ENCODE results near the gene MT1A. TPM values are rescaled to one million over a fixed set of nuclear protein-coding genes. Genes with fewer than 3 reads are reported as not detected.

Gene MT1A
- polyA plus RNA-seq (not detected in 2 replicates), polyA minus RNA-seq (not detected in 2 replicates)

DNA sequence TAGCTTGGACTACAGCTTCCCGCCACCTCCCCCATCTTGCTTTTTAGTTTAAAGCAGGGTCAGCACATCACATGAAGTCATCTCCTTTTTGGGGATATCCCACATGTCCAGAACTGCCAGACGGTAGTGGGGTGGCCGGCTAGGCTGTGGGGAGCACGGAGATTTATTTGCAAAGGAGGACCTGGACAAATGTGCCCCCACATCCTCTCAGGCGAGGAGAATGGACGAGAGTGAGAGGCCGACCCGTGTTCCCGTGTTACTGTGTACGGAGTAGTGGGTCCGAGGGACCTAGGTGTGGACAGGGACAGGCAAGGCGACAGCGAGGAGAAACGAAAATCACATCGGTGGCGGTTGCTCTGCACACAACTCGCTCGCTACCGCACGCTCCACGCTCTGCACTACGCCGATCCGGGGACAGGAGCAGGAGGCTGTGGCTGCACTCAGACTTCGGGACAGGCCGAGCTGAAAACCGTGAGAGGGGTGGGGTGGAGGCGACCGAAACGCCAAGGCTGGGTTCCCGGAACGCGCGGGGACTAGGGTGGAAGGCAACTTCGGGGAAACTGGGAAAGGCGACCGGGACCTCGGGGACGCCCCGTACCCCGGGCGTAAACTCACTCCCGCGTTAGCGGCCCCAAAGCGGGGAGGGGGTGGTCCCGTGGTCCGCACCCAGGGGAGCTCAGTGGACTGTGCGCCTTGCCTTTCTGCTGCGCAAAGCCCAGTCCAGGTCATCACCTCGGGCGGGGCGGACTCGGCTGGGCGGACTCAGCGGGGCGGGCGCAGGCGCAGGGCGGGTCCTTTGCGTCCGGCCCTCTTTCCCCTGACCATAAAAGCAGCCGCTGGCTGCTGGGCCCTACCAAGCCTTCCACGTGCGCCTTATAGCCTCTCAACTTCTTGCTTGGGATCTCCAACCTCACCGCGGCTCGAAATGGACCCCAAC lies at the start of gene MT1A:
TSS of gene MT1A (plus strand) at position 853 of the 937 bp plus-strand sequence. CDS start at position 926, 73 bp downstream.
- Histone ChIP-seq H2AFZ (ENCODE audit: low read depth, low read length) (no peak within 1 kb of the TSS), H3K79me2 (replicated peaks; ENCODE audit: insufficient read depth, low read length) (no peaks in the 10 kb centered on the region), H3K4me3 (ENCODE audit: low read length) (peak within 1 kb of the TSS; percentile 58), H4K20me1 (ENCODE audit: insufficient read depth) (no peaks in the 10 kb centered on the region), H3K9ac (ENCODE audit: low read length) (no peak within 1 kb of the TSS), H3K27me3 (ENCODE audit: insufficient read depth, low read depth, low read length) (peaks cover 100% of the 10 kb centered on the region), H3K36me3 (ENCODE audit: insufficient read depth, low read length) (no peaks in the 10 kb centered on the region), H3K9me3 (ENCODE audit: low read length) (no peaks in the 10 kb centered on the region), H3K9me2 (ENCODE audit: insufficient read depth, low read length) (no peaks in the 10 kb centered on the region), H3F3A (ENCODE audit: insufficient read depth, low read length, poor library complexity, severe bottlenecking) (no peaks in the 10 kb centered on the region), H3K4me2 (ENCODE audit: low read length) (no peak within 1 kb of the TSS), H3K27ac (ENCODE audit: low read length) (no peak within 1 kb of the TSS)
- TF ChIP-seq, protein P1, sequence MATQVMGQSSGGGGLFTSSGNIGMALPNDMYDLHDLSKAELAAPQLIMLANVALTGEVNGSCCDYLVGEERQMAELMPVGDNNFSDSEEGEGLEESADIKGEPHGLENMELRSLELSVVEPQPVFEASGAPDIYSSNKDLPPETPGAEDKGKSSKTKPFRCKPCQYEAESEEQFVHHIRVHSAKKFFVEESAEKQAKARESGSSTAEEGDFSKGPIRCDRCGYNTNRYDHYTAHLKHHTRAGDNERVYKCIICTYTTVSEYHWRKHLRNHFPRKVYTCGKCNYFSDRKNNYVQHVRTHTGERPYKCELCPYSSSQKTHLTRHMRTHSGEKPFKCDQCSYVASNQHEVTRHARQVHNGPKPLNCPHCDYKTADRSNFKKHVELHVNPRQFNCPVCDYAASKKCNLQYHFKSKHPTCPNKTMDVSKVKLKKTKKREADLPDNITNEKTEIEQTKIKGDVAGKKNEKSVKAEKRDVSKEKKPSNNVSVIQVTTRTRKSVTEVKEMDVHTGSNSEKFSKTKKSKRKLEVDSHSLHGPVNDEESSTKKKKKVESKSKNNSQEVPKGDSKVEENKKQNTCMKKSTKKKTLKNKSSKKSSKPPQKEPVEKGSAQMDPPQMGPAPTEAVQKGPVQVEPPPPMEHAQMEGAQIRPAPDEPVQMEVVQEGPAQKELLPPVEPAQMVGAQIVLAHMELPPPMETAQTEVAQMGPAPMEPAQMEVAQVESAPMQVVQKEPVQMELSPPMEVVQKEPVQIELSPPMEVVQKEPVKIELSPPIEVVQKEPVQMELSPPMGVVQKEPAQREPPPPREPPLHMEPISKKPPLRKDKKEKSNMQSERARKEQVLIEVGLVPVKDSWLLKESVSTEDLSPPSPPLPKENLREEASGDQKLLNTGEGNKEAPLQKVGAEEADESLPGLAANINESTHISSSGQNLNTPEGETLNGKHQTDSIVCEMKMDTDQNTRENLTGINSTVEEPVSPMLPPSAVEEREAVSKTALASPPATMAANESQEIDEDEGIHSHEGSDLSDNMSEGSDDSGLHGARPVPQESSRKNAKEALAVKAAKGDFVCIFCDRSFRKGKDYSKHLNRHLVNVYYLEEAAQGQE (IDR thresholded peaks at IDR 0.05; ENCODE audit: borderline replicate concordance): no peak
- TF ChIP-seq EZH2 (IDR thresholded peaks at IDR 0.05; ENCODE audit: borderline replicate concordance, insufficient read depth, low read length, poor library complexity, severe bottlenecking): peak; percentile 37

DNA sequence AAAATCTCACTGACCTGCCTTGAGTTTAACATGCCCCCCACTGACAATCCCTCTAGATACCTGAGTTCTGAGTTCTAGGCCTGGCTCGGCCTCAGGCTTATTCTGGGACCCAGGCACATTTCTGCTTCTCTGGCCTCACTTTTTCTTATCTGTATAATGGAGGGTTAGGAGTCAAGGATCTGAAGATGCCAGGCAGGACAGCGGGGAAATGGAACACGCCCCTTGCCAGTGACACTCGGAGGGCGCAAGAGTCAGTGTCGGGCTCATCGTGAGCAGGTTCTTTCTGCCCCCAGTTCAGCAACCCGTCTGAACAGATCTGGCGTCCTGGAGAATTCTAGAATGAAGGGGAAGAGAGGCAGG lies 49.7 kb upstream of the MT1A start:
- H3K27me3 ChIP-seq (ENCODE audit: insufficient read depth, low read depth, low read length): peaks cover 33% of the 10 kb centered on the region
- no peak overlapping the region for H2AFZ ChIP-seq (ENCODE audit: low read depth, low read length)
- peak overlapping the region; percentile 50 for H3K9ac ChIP-seq (ENCODE audit: low read length)
- H3K4me2 ChIP-seq (ENCODE audit: low read length): no peak overlapping the region
- no peaks in the 10 kb centered on the region for H3K36me3 ChIP-seq (ENCODE audit: insufficient read depth, low read length)
- TF ChIP-seq, protein P2, sequence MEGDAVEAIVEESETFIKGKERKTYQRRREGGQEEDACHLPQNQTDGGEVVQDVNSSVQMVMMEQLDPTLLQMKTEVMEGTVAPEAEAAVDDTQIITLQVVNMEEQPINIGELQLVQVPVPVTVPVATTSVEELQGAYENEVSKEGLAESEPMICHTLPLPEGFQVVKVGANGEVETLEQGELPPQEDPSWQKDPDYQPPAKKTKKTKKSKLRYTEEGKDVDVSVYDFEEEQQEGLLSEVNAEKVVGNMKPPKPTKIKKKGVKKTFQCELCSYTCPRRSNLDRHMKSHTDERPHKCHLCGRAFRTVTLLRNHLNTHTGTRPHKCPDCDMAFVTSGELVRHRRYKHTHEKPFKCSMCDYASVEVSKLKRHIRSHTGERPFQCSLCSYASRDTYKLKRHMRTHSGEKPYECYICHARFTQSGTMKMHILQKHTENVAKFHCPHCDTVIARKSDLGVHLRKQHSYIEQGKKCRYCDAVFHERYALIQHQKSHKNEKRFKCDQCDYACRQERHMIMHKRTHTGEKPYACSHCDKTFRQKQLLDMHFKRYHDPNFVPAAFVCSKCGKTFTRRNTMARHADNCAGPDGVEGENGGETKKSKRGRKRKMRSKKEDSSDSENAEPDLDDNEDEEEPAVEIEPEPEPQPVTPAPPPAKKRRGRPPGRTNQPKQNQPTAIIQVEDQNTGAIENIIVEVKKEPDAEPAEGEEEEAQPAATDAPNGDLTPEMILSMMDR (IDR thresholded peaks at IDR 0.05; ENCODE audit: poor library complexity, severe bottlenecking): no peak
- TF ChIP-seq TAF1 (IDR thresholded peaks at IDR 0.05; ENCODE audit: low read depth) (no peak), EZH2 (IDR thresholded peaks at IDR 0.05; ENCODE audit: borderline replicate concordance, insufficient read depth, low read length, poor library complexity, severe bottlenecking) (no peak), EP300 (conservative IDR thresholded peaks at IDR 0.05; ENCODE audit: poor library complexity, severe bottlenecking) (no peak), RAD21 (conservative IDR thresholded peaks at IDR 0.05) (no peak), POLR2AphosphoS5 (IDR thresholded peaks at IDR 0.05) (no peak), MXI1 (conservative IDR thresholded peaks at IDR 0.05; ENCODE audit: poor library complexity, severe bottlenecking) (no peak)
- no peaks in the 10 kb centered on the region for H3K79me2 ChIP-seq (replicated peaks; ENCODE audit: insufficient read depth, low read length)
- no peaks in the 10 kb centered on the region for H3F3A ChIP-seq (ENCODE audit: insufficient read depth, low read length, poor library complexity, severe bottlenecking)
- H4K20me1 ChIP-seq (ENCODE audit: insufficient read depth): no peaks in the 10 kb centered on the region
- peak overlapping the region; percentile 74 for H3K4me3 ChIP-seq (ENCODE audit: low read length)
- H3K27ac ChIP-seq (ENCODE audit: low read length): no peak overlapping the region
- H3K9me2 ChIP-seq (ENCODE audit: insufficient read depth, low read length): no peaks in the 10 kb centered on the region
- H3K9me3 ChIP-seq (ENCODE audit: low read length): no peaks in the 10 kb centered on the region
